HEK293T (cell line): ENCODE data around the gene TMUB2.

Source experiments
- BHLHE40 ChIP-seq: fragments of 450-650 bp; IDR thresholded peaks from 2 replicates; pipeline ENCODE4 v1.6.1; 2016; ENCODE audit warnings: mild to moderate bottlenecking, moderate library complexity, borderline replicate concordance
- CTBP1 ChIP-seq: fragments of 450-650 bp; IDR thresholded peaks from 2 replicates; pipeline ENCODE4 v1.6.1; 2016; ENCODE audit warnings: borderline replicate concordance
- ELF4 ChIP-seq: fragments of 450-650 bp; IDR thresholded peaks from 2 replicates; pipeline ENCODE4 v1.6.1; 2017; ENCODE audit warnings: antibody characterized with exemption
- FOXA1 ChIP-seq: fragments of 450-650 bp; IDR thresholded peaks from 2 replicates; pipeline ENCODE4 v1.6.1; 2016; ENCODE audit warnings: mild to moderate bottlenecking
- FOXK2 ChIP-seq: fragments of 450-650 bp; IDR thresholded peaks from 2 replicates; pipeline ENCODE4 v1.6.1; 2016; ENCODE audit warnings: mild to moderate bottlenecking
- FOXM1 ChIP-seq: fragments of 450-650 bp; IDR thresholded peaks from 2 replicates; pipeline ENCODE4 v1.6.1; 2017; ENCODE audit warnings: mild to moderate bottlenecking, borderline replicate concordance
- HDGF ChIP-seq: fragments of 450-650 bp; IDR thresholded peaks from 2 replicates; pipeline ENCODE4 v1.6.1; 2017; ENCODE audit warnings: antibody characterized with exemption, borderline replicate concordance
- L3MBTL2 ChIP-seq: fragments of 450-650 bp; conservative IDR thresholded peaks from 2 replicates; pipeline ENCODE4 v1.6.1; 2016; ENCODE audit warnings: mild to moderate bottlenecking
- LEF1 ChIP-seq: fragments of 450-650 bp; IDR thresholded peaks from 2 replicates; pipeline ENCODE4 v1.6.1; 2017; ENCODE audit warnings: mild to moderate bottlenecking, borderline replicate concordance
- SP1 ChIP-seq: fragments of 450-650 bp; IDR thresholded peaks from 2 replicates; pipeline ENCODE4 v1.6.1; 2017
- SUZ12 ChIP-seq: fragments of 450-650 bp; IDR thresholded peaks from 2 replicates; pipeline ENCODE4 v1.6.1; 2016; ENCODE audit warnings: mild to moderate bottlenecking
- TARDBP ChIP-seq: fragments of 450-650 bp; IDR thresholded peaks from 2 replicates; pipeline ENCODE4 v1.6.1; 2016
- ZNF384 ChIP-seq: fragments of 450-650 bp; IDR thresholded peaks from 2 replicates; pipeline ENCODE4 v1.6.1; 2016
- TF ChIP-seq, protein P1 (sequence below): fragments of 450-650 bp; IDR thresholded peaks from 2 replicates; pipeline ENCODE4 v1.6.1; 2016

DNA sequence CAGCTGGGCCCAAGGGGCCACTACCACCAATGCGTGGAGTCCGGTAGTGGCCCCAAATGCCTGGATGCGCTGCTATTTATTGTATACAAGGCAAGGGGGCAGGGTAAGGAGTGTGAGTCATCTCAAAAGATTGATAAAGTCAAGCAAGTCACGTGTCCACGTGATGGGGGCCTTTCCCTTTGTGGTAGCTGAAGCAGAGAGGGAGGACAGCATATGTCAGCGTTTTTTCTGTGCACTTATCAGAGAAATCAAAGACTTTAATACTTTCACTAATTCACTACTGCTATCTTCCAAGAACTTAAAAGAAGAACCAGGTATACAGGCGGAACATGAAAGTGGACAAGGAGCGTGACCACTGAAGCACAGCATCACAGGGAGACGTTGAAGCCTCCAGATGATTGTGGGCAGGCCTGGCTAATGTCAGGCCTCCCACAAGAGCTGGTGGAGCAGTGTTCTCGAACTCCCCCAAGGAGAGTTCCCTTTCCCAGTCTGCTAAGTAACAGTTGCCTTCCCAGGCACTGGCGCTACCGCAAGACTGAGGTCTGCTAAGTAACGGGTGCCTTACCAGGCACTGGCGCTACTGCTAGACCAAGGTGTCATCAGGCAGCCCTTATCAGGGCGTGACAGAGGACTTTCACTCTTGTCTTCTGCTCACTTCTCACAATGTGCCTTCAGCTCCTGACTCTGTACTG, 27.1 kb upstream of the TMUB2 start:
- TF ChIP-seq FOXK2 (no peak), BHLHE40 (no peak), ZNF384 (no peak), TARDBP (no peak), SP1 (no peak), LEF1 (no peak), CTBP1 (no peak), FOXM1 (no peak), SUZ12 (no peak), FOXA1 (no peak), L3MBTL2 (no peak), ELF4 (no peak), HDGF (no peak)
- TF ChIP-seq, protein P1, sequence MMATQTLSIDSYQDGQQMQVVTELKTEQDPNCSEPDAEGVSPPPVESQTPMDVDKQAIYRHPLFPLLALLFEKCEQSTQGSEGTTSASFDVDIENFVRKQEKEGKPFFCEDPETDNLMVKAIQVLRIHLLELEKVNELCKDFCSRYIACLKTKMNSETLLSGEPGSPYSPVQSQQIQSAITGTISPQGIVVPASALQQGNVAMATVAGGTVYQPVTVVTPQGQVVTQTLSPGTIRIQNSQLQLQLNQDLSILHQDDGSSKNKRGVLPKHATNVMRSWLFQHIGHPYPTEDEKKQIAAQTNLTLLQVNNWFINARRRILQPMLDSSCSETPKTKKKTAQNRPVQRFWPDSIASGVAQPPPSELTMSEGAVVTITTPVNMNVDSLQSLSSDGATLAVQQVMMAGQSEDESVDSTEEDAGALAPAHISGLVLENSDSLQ = no peak
